Cardiac fibroblast (primary cell): ENCODE data around the gene DKK3.

Experiments used
- DNase-seq, 2 donors: peaks; one replicate each; pipeline versions ENCODE4 v3.0.0 to v3.0.0-alpha.2; 2010; ENCODE audit warnings: low read depth in 2 of 2
- H3K4me3 ChIP-seq, 2 donors: replicated peaks in 1 of 2; 1 replicate in 1 of 2; 2 replicates in 1 of 2; pipeline ENCODE4 v1.5.1; 2011; ENCODE audit warnings: low read depth in 2 of 2, low read length in 2 of 2, mild to moderate bottlenecking in 2 of 2, moderate library complexity in 1 of 2
- TF ChIP-seq, protein P1 (sequence below): IDR thresholded peaks from one replicate; pipeline ENCODE4 v1.5.1; 2011; ENCODE audit warnings: low read depth, mild to moderate bottlenecking, low read length, inconsistent platforms

The DKK3 gene

DNA sequence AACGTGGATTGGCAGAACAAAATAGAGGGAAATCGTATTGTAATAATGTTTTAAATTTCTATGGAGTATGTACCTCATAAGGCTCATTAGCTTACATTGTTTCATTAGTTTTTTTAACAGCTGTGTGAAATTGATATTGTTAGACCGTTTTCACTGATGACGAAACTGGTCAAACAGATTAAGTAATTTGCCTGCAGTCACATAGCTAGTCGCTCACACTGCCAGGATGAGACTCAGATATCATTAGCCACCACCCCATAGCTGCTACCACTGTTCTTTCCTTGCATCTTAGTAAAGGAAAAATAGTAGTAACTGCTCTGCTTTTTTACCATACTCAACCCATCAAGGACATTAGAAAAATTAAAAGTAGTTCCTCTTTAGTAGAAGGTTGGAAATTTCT lies 64.0 kb downstream of the DKK3 start:
- DNase-seq, result no peak
- TF ChIP-seq, protein P1, sequence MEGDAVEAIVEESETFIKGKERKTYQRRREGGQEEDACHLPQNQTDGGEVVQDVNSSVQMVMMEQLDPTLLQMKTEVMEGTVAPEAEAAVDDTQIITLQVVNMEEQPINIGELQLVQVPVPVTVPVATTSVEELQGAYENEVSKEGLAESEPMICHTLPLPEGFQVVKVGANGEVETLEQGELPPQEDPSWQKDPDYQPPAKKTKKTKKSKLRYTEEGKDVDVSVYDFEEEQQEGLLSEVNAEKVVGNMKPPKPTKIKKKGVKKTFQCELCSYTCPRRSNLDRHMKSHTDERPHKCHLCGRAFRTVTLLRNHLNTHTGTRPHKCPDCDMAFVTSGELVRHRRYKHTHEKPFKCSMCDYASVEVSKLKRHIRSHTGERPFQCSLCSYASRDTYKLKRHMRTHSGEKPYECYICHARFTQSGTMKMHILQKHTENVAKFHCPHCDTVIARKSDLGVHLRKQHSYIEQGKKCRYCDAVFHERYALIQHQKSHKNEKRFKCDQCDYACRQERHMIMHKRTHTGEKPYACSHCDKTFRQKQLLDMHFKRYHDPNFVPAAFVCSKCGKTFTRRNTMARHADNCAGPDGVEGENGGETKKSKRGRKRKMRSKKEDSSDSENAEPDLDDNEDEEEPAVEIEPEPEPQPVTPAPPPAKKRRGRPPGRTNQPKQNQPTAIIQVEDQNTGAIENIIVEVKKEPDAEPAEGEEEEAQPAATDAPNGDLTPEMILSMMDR, result no peak
- H3K4me3 ChIP-seq, result no peak overlapping the region

DNA sequence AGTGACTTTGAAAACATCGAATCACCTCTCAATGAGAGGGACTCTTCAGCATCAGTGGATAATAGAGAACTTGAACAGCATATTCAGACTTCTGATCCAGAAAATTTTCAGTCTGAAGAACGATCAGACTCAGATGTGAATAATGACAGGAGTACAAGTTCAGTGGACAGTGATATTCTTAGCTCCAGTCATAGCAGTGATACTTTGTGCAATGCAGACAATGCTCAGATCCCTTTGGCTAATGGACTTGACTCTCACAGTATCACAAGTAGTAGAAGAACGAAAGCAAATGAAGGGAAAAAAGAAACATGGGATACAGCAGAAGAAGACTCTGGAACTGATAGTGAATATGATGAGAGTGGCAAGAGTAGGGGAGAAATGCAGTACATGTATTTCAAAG lies 65.8 kb downstream of the DKK3 start:
- no peak overlapping the region for H3K4me3 ChIP-seq
- TF ChIP-seq, protein P1, result no peak
- no peak for DNase-seq

DNA sequence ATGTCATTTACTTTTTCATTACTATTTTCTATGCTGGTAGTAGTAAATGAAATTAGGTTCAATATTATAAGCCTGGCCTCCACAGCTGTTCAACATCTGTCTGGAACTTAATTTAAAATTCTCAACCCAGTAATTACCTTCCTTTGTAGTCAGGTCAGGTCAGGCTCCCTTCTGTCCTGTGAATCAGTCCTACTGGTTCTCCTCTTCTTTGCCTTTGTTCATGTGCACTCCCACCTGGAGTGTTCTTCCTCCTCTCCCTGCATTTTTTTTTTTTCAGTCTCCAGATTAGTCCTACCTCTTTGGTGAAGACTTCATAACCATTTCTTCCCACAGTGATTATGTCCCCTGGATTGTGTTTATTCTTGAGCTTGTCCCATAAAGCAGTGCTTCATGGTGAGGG lies 67.9 kb downstream of the DKK3 start:
- H3K4me3 ChIP-seq, result no peak overlapping the region
- no peak for DNase-seq
- TF ChIP-seq, protein P1, result no peak

DNA sequence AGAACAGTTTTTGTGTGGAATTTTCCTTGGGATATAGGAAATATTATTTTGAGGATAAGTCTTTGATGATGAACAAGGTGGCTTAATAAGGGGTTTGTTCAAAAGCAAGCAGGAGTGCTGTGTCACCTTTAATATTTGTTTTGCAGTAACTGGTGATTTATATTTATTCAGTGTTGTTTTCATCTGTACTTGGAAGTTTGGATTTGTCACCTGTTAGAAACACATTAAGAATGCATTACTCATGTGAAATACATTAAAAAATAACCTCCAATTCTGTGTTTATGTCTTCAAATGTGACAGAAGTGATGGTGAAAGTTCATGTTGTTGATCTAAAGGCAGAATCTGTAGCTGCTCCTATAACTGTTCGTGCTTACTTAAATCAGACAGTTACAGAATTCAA lies 70.5 kb downstream of the DKK3 start:
- H3K4me3 ChIP-seq, result no peak overlapping the region
- TF ChIP-seq, protein P1, result no peak

DNA sequence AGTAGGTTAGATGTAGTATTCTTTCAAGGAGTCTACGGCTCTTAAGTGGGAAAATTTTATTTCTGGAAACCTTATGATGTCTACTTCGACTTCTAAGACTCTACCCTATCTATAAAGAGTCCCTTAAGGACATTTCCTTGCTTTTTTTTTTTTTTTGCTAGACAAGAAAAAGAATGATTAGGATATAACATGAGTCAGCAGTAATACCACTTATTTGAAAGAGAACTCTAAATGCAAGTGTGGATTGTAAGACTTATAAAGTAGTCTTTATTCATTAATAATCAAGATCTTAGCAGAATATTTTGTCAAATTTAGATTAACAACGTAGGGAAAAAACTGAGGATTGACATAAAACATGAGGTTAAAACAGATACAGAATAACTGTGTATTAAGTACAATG lies 71.0 kb downstream of the DKK3 start:
- TF ChIP-seq, protein P1, result no peak
- peak in 1 of 2 donors; percentile 11 for DNase-seq
- H3K4me3 ChIP-seq, result no peak overlapping the region

More for the DNA sequence above, 70.5 kb downstream of the DKK3 start:
- peak in 1 of 2 donors; percentile 49 for DNase-seq

DNA sequence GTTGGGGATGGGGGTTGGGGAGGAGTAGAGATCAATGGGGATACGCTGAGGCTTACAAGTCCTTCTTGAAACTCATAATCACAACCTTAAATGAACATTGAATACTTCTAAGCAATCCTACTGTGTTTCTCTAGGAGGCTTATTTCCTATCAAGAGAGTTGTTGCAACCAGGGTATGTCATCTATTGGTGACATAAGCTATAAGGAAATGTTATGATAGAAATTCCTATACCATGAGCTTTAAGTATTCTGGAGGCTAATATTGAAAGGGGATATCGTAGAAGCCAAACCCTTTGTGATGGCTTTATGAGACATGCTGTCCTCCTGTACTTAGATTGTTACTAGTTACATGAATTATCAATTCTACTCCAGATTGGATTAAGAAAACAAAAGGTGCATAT lies 72.9 kb downstream of the DKK3 start:
- TF ChIP-seq, protein P1, result no peak
- no peak overlapping the region for H3K4me3 ChIP-seq
- peak in 1 of 2 donors; percentile 26 for DNase-seq

DNA sequence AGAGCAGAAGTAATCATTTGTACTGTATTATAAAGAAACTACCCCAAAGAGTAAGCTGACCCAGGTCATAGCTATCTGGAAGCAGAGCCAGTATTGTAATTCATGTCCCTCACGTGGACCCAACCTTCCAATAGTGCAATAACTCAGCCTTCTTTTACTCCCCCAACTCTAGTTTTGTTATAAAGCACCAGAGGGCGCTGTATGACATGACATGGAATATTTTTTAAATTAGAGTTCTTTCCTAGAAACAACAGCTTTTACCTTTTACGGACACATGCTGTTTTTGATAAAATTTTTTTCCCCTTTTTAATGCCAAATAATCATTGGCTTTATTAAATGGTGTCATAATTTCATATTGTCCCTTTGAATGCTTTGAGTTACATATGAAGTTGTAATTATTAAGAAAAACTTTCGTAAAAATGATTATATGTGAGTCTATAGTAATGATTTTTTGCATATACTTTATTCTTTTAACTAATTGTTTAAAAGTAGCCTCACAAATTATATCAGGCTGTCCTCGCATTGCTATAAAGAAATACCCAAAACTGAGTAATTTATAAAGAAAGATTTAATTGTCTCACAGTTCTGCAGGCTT lies 76.9 kb downstream of the DKK3 start:
- peak; percentile 83 to 87 for DNase-seq
- TF ChIP-seq, protein P1, result peak; percentile 67
- no peak overlapping the region for H3K4me3 ChIP-seq
